GM12878 (cell line): ENCODE data around the gene ZCCHC3.

Source experiments
- ATF3 ChIP-seq: IDR thresholded peaks from 2 replicates; pipeline ENCODE4 v1.6.1; 2011; ENCODE audit warnings: low read depth, mild to moderate bottlenecking, low read length, moderate library complexity, borderline replicate concordance; ENCODE audit errors: extremely low read depth
- CHD2 ChIP-seq: IDR thresholded peaks from 2 replicates; pipeline ENCODE4 v1.6.1; 2011; ENCODE audit warnings: low read depth, low read length, improper control_type of control experiment, borderline replicate concordance
- CTCF ChIP-seq, 3 experiments: IDR thresholded peaks in 2 of 3; conservative IDR thresholded peaks in 1 of 3; 2 replicates each; pipeline ENCODE4 v1.5.1; 2011; ENCODE audit warnings: low read depth in 3 of 3, low read length in 3 of 3, mild to moderate bottlenecking in 3 of 3, control low read depth in 2 of 3, moderate library complexity in 2 of 3, inconsistent platforms in 1 of 3, mixed read lengths in 1 of 3; ENCODE audit not compliant: control insufficient read depth in 2 of 3, insufficient read depth in 1 of 3; ENCODE audit errors: extremely low read depth in 1 of 3
- EP300 ChIP-seq, 2 experiments: fragments of 150-350 bp in 1 of 2; IDR thresholded peaks; 2 replicates each; pipeline ENCODE4 v1.6.1; 2011 to 2012; ENCODE audit warnings: low read depth in 2 of 2, low read length in 2 of 2, borderline replicate concordance in 1 of 2, improper control_type of control experiment in 1 of 2, inconsistent platforms in 1 of 2; ENCODE audit not compliant: control insufficient read depth in 1 of 2
- EZH2 ChIP-seq: IDR thresholded peaks from 2 replicates; pipeline ENCODE4 v1.6.1; 2012; ENCODE audit warnings: low read depth, mild to moderate bottlenecking, control low read depth, inconsistent platforms, low read length, borderline replicate concordance; ENCODE audit not compliant: control insufficient read depth
- GABPA ChIP-seq: IDR thresholded peaks from 2 replicates; pipeline ENCODE4 v1.6.1; 2014; ENCODE audit warnings: antibody characterized with exemption, low read depth, mild to moderate bottlenecking, inconsistent platforms
- JUND ChIP-seq: IDR thresholded peaks from 2 replicates; pipeline ENCODE4 v1.6.1; 2012; ENCODE audit warnings: low read depth, mild to moderate bottlenecking, low read length, improper control_type of control experiment, moderate library complexity
- POLR2A ChIP-seq: IDR thresholded peaks from 2 replicates; pipeline ENCODE4 v1.6.1; 2011; ENCODE audit warnings: low read depth, mild to moderate bottlenecking, low read length
- REST ChIP-seq: IDR thresholded peaks from 2 replicates; pipeline ENCODE4 v1.6.1; 2012; ENCODE audit warnings: mild to moderate bottlenecking, low read depth, low read length
- SIN3A ChIP-seq: IDR thresholded peaks from 2 replicates; pipeline ENCODE4 v1.6.1; 2012; ENCODE audit warnings: low read depth, low read length, improper control_type of control experiment
- SUZ12 ChIP-seq: fragments of 200-600 bp; sonication (generic); IDR thresholded peaks from one replicate; pipeline ENCODE4 v1.6.1; 2018; ENCODE audit warnings: antibody characterized with exemption, mild to moderate bottlenecking; ENCODE audit not compliant: unreplicated experiment
- USF1 ChIP-seq: IDR thresholded peaks from 2 replicates; pipeline ENCODE4 v1.6.1; 2011; ENCODE audit warnings: borderline replicate concordance, low read depth, mild to moderate bottlenecking, moderate library complexity, mixed read lengths, low read length; ENCODE audit not compliant: insufficient read depth; ENCODE audit errors: extremely low read length
- TF ChIP-seq, protein P1 (sequence below): fragments of 450-650 bp; IDR thresholded peaks from 2 replicates; pipeline ENCODE4 v1.6.1; 2017; ENCODE audit warnings: mild to moderate bottlenecking, moderate library complexity

DNA sequence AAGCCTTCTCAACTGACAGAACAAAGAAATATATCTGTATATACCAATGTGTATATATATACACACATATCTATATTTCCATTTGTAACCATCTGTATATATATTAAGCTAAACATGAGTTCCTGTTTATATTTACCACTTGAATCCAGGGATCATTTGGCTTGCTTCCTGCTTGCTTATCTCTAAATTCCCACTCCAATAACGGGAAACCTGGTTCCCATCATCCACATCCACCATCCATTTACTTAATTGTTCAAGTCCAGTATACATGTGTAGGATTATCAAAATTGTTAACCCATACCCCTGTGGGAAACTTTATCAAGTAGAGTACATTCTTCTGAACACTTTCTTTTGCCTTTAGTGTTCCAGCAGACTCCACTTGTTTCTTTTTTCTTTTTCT, 15.5 kb downstream of the ZCCHC3 start:
- TF ChIP-seq, protein P1, sequence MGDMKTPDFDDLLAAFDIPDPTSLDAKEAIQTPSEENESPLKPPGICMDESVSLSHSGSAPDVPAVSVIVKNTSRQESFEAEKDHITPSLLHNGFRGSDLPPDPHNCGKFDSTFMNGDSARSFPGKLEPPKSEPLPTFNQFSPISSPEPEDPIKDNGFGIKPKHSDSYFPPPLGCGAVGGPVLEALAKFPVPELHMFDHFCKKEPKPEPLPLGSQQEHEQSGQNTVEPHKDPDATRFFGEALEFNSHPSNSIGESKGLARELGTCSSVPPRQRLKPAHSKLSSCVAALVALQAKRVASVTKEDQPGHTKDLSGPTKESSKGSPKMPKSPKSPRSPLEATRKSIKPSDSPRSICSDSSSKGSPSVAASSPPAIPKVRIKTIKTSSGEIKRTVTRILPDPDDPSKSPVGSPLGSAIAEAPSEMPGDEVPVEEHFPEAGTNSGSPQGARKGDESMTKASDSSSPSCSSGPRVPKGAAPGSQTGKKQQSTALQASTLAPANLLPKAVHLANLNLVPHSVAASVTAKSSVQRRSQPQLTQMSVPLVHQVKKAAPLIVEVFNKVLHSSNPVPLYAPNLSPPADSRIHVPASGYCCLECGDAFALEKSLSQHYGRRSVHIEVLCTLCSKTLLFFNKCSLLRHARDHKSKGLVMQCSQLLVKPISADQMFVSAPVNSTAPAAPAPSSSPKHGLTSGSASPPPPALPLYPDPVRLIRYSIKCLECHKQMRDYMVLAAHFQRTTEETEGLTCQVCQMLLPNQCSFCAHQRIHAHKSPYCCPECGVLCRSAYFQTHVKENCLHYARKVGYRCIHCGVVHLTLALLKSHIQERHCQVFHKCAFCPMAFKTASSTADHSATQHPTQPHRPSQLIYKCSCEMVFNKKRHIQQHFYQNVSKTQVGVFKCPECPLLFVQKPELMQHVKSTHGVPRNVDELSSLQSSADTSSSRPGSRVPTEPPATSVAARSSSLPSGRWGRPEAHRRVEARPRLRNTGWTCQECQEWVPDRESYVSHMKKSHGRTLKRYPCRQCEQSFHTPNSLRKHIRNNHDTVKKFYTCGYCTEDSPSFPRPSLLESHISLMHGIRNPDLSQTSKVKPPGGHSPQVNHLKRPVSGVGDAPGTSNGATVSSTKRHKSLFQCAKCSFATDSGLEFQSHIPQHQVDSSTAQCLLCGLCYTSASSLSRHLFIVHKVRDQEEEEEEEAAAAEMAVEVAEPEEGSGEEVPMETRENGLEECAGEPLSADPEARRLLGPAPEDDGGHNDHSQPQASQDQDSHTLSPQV: no peak
- TF ChIP-seq JUND (no peak), SIN3A (no peak), EZH2 (no peak), USF1 (no peak), CTCF (IDR thresholded peaks at IDR 0.05 in 2 of 3, conservative IDR thresholded peaks at IDR 0.05 in 1 of 3; ENCODE audit: control insufficient read depth in 2 of 3, extremely low read depth in 1 of 3, insufficient read depth in 1 of 3, low read depth in 3 of 3, low read length in 3 of 3) (no peak), ATF3 (no peak), REST (no peak), GABPA (no peak), CHD2 (no peak), EP300 (IDR thresholded peaks at IDR 0.05; ENCODE audit: borderline replicate concordance in 1 of 2, control insufficient read depth in 1 of 2, low read depth in 2 of 2, low read length in 2 of 2) (no peak), POLR2A (no peak), SUZ12 (no peak)
